HEK293T (cell line): Measurements from ENCODE around the gene PDXK.

Experiments used
- BHLHE40 ChIP-seq: fragments of 450-650 bp; IDR thresholded peaks from 2 replicates; pipeline ENCODE4 v1.6.1; 2016; ENCODE audit warnings: mild to moderate bottlenecking, moderate library complexity, borderline replicate concordance
- SP1 ChIP-seq: fragments of 450-650 bp; IDR thresholded peaks from 2 replicates; pipeline ENCODE4 v1.6.1; 2017

DNA sequence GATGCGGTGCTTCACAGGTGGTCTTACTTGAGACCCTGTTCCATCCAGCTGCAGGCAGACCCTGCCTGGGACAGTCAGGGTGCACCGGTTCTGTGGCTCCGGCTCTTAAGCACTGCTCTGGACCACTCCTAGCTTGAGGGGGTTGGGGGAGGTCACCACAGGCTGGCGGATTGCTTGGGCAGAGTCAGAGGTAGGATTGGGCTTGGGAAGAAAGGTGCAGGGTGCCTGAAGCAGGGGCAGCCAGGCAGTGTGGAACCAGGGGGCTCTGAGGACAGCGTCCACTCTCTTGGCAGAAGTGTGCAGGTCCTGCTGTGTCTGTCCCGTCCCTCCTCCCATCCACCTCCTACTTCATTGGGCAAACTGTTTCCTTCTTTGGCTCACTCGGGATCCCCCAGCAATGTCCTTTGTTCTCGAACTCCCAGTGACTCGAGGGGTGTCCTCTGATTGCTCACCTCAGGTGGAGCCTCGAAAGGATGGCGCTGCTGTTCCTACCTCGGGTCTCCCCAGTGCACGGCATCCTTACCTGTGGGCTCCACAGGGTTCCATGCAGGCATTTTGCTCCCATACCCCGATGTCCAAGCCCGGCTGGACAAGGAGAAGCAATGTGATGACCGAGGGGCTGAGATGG is 1.7 kb downstream of the PDXK start:
- TF ChIP-seq SP1 (no peak), BHLHE40 (no peak)
